Transverse colon (tissue), 3 donors: ENCODE data around the gene CAPZA2.

Experiments used
- EP300 ChIP-seq: sonication (generic); formaldehyde crosslinking; IDR thresholded peaks from one replicate; pipeline ENCODE4 v1.6.1; 2017; ENCODE audit warnings: antibody characterized with exemption, low read depth
- POLR2AphosphoS5 ChIP-seq, 3 donors: sonication (generic); formaldehyde crosslinking; IDR thresholded peaks; one replicate each; pipeline ENCODE4 v1.6.1; 2016; ENCODE audit warnings: antibody characterized with exemption in 3 of 3

- TF ChIP-seq POLR2AphosphoS5 (IDR thresholded peaks at IDR 0.05), result no peak
- TF ChIP-seq EP300, result no peak
These were observed 19.0 kb upstream of the CAPZA2 start for GRCh38 chr7:116843378-116843777.
